SKM-1 (cell line): Measurements from ENCODE around the gene DHCR7.
"Not testable (repeated sequence)": the region's sequence is repeated elsewhere in the genome, so short reads cannot be mapped to it uniquely, and the experiment has no call there.

ENCODE experiments used
- DNase-seq: peaks from one replicate; lab custom pipeline; 2025; ENCODE audit not compliant: unreplicated experiment; lab: John Stamatoyannopoulos, UW

DHCR7 gene

GRCh38 chr11:71441251-71441650 is 6.9 kb downstream of the DHCR7 start:
- no peak for DNase-seq

- no peak for DNase-seq
Observed at GRCh38 chr11:71440021-71440755, 8.0 kb downstream of the DHCR7 start.

GRCh38 chr11:71438650-71439049 is 9.5 kb downstream of the DHCR7 start:
- no peak for DNase-seq

- DNase-seq = no peak
Observed at GRCh38 chr11:71437879-71438278, 10.3 kb downstream of the DHCR7 start.

DNA sequence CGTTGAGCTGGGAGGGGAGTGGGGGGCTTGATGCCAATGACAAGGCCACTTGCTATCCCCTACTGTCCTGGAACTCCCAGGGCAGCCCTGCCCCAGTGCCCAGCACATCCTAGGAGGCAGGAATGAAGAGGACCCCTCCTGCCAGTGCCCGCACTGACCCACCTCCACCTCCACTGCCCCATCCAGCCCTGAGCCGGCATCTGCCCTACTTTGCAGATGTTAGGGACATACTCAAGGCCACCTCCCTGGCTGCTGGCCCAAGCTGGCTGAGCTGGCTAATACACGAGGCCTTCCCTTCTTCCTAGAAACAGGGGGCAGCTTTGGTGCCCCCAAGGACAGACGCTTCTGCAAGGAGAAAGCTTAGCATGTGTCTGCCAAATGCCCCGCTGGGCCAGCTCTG is 10.8 kb downstream of the DHCR7 start:
- DNase-seq = no peak

- no peak for DNase-seq
Observed at GRCh38 chr11:71436861-71437260, 11.3 kb downstream of the DHCR7 start.

GRCh38 chr11:71435278-71435951 is 12.8 kb downstream of the DHCR7 start:
- DNase-seq = no peak

GRCh38 chr11:71434576-71435130 is 13.5 kb downstream of the DHCR7 start:
- no peak for DNase-seq

GRCh38 chr11:71433648-71434450 is 14.3 kb downstream of the DHCR7 start:
- DNase-seq = no peak

- DNase-seq = no peak
Observed at GRCh38 chr11:71432761-71433647, 15.2 kb downstream of the DHCR7 start.

DNA sequence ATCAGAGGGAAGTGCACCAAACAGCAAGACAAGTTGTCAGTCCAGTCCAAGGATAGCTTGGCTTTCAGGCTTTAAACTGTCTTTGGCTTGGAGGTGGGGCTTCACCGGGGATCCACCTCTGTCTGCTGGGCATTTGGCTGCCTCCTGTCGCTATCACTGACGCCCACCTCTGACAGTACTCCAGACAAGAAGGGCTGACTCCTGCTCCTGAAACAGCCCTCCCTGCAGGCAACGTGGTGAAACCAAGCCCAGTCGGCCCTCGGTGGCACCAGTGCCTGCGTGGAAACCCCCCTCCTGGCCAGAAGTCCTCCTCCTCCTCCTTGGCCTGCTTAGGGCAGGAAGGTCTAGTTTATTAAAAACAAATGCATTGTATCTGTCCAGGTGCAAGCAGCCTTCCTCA is 16.9 kb downstream of the DHCR7 start:
- no peak for DNase-seq

DNA sequence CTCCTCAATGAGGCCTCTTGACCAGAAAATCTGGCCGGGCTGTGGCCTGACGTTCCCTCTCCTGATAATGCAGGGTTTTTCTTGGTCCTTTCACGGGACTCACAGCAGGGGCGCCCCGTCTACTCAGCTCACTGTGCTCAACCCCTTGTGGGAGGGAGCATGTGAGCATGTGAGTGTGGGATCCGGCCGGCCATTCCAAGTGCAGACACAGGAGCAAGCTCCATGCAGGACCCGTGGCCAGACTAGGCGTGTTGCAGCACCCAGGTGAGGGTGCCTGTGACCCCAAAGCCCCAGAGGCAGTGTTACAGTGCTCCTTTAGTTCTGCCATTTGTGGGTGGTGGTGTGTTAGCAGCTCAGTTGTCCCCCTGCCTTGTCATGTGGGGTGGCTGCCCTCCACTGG is 18.0 kb downstream of the DHCR7 start:
- no peak for DNase-seq

DNA sequence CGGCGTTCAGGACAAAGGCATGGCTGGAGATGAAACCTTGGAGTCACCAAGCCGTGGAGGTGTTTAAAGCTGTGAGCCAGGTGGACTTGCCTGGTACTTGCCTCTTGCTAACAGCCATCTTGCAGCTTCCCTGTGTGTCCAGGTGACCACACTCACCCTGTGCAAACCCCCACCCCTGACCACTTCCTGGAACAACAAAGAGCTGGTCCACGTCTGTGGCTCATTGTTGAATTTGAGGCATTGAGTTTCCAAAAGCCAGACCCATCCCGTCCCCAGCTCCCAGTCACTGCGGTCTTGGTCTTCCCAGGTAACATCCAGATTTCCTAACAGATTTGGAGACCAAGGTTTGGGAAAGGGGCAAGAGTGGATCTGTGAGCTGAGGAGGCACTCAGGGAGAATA is 18.5 kb downstream of the DHCR7 start:
- DNase-seq = no peak

DNA sequence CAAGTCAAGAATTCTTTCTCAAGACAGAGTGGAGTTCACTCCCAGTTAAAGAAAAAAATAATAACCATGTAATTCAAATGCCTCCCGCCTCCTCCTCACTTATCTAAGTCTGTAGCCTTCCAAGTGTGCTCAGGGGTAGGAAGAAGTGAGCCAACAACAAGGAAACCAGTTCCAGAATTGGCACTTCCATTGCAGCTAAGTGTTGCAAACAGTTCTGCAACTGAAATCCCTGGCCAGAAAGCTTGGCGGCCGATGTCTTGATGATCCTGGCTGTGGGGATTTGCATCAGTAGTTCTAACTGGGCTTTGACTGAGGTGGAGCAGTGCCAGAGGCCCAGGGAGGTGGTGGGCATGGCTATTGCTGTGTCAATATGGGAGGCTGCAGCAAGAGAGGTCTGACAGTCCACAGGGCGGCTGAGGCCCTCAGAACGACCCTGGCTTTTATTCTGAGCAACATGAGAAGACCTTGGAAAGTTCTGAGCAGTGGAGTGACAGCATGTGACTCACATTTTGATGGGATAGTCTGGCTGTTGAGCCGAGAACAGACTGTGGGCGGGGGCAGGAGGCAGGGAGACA is 19.2 kb downstream of the DHCR7 start:
- no peak for DNase-seq

- no peak for DNase-seq
Observed at GRCh38 chr11:71426413-71426812, 21.8 kb downstream of the DHCR7 start.

DNA sequence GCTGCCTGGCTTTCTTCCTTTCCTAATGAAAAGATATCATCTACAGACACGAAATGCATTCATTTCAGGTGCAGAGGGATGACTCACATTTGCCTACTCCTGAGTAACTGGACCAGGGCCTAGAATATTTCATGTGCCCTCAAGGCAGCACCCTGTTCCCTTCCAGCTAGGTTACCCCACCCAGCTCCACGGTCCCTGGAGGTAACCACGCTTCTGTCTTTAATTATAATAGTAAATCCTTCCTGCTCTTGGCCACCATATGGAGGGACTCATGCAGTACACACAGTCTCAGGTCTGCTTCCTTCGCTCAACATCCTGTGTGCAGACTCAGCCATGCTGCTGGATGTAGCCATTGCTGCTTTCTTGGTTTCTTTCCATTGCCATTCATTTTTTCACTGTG is 22.3 kb downstream of the DHCR7 start:
- DNase-seq = no peak

DNA sequence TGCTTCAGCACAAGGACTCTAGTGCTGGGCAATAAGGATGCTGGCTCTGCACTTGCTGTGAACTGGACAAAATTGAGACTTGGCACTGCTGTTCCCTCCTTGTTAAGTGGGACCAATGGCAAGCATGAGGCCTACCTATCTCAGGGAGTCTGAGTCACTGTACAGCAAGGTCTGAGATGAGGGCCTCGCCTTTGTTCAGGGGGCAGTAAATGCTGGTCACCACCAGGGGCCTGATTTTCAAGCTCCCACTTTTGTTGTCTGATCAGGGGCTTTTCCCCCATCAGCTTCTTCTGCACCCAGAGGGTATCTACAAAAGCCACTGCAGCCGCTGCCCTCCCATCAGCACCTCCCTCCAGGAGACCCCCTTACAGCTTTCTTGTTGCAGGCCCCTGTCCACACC is 22.8 kb downstream of the DHCR7 start:
- DNase-seq = no peak

DNA sequence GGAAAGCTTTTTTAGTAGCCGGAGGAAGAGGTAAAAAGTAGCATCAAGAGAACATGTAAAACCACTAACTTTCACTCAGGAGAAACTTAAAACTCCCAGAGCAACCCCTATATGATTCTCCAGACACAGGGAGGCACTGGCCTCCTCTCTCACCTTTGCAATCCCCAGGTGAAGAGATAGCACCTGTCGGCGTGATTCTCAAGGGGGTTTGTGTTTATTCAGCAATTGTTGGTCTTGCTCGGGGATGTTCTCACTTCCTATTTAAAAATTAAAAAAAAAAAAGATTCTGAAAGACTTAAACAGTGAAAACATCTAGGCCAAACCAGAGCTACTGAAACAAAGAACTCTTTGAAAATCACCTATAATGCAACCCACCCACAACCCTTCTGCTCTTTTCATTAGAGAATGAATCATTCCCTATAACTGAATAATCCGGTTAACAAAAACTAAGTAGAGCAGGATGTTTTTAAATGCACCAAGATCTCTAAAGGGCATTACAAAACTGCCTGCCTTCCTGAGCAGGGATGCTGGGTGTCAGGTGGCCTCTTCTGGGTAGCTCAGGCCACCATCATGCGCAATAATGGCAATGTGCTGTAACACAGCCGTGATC is 24.9 kb downstream of the DHCR7 start:
- DNase-seq = no peak

DNA sequence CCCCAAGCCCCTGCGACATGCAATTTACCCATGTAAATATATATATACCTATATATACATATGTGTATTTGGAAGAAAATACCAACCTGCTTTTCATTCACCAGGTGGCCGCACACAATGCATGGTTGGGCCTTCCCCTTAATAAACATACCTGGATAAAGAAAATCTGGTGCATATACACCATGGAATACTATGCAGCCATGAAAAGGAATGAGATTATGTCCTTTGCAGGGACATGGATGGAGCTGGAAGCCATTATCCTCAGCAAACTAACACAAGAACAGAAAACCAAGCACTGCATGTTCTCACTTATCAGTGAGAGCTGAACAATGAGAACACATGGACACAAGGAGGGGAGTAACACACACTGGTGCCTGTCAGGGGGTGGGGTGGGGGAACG is 25.9 kb downstream of the DHCR7 start:
- not testable (repeated sequence) for DNase-seq

DNA sequence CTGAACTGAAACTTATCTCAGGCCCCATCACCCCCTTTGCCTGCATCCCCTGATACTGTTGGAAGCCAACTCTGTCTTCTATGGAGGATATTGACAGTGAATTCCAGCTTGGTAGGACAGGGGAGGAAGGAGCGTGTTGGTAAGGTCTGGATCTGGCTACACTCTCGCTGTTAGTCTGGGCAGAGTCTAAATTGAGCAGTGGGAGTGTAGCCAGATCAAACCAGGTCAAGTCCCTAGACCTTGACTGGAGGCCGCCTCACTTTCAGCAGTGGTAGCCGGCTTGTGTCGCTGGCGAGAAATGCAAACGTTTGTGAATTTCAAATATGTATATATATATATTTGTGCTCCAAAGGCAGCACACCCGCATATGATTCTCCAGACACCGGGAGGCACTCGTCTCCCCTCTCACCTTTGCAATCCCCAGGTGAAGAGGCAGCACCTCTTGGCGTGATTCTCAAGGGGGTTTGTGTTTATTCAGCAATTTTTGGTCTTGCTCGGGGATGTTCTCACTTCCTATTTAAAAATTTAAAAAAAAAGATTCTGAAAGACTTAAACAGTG is 26.7 kb downstream of the DHCR7 start:
- no peak for DNase-seq
